HepG2 (cell line): ENCODE measurements around the gene ZNF747. TPM values are rescaled to one million over a fixed set of nuclear protein-coding genes. Genes with fewer than 3 reads are reported as not detected.
"Not testable (repeated sequence)": the region's sequence is repeated elsewhere in the genome, so short reads cannot be mapped to it uniquely, and the experiment has no call there.

ENCODE experiments used
- ATAC-seq: fragments of 200-7000 bp; cut with Tn5 transposase; 3 replicates; pipeline ENCODE4 v1.9.1; 2020; ENCODE audit warnings: mild to moderate bottlenecking, moderate library complexity
- BruUV-seq: library from RNA; stranded (reverse); fragments of 400-500 nt; replicated peaks from 2 replicates; lab custom pipeline; 2021; lab: Mats Ljungman, UMichigan
- CTCF ChIA-PET: fragments of 300-600 bp; formaldehyde crosslinking; extraction: SDS; loops from one replicate; lab custom pipeline; 2021; ENCODE audit warnings: low total read pairs, inconsistent platforms, low intra/inter-chr PET ratio; lab: Yijun Ruan, JAX
- POLR2A ChIA-PET: fragments of 350-600 bp; sonication (Branson Sonifier 250); formaldehyde crosslinking; loops from one replicate; lab custom pipeline; 2020; ENCODE audit warnings: antibody characterized with exemption, inconsistent platforms; lab: Yijun Ruan, JAX
- DNase-seq: peaks from one replicate; pipeline ENCODE4 v3.0.0-alpha.2; 2015; ENCODE audit warnings: low spot score
- FAIRE-seq: peaks from 3 replicates; lab custom pipeline; 2011; peaks lifted over from hg19 to GRCh38; lab: Jason Lieb, UNC
- H2AFZ ChIP-seq: one replicate; pipeline ENCODE4 v1.6.1; 2011; ENCODE audit warnings: low read length, inconsistent platforms
- H3K27ac ChIP-seq: fragments of 300-600 bp; 3 replicates; pipeline ENCODE4 v1.8.0; 2011; ENCODE audit warnings: mixed run types, mild to moderate bottlenecking, mixed read lengths, low read length, inconsistent platforms; ENCODE audit not compliant: insufficient read depth; ENCODE audit errors: extremely low read length
- H3K27me3 ChIP-seq, 2 experiments: fragments of 200-600 bp in 1 of 2; 2 replicates in 1 of 2; 3 replicates in 1 of 2; pipeline versions ENCODE4 v1.6.0 to v1.8.0; 2011; ENCODE audit warnings: low read length in 2 of 2, mild to moderate bottlenecking in 2 of 2, moderate library complexity in 2 of 2, inconsistent platforms in 1 of 2; ENCODE audit not compliant: insufficient read depth in 2 of 2, control insufficient read depth in 1 of 2
- H3K36me3 ChIP-seq, 2 experiments: fragments of 200-600 bp in 1 of 2; replicated peaks in 1 of 2; 2 replicates in 1 of 2; 3 replicates in 1 of 2; pipeline versions ENCODE4 v1.5.1 to v1.8.0; 2011; ENCODE audit warnings: low read length in 2 of 2, inconsistent platforms in 1 of 2; ENCODE audit not compliant: insufficient read depth in 2 of 2, control insufficient read depth in 1 of 2
- H3K4me1 ChIP-seq: 2 replicates; pipeline ENCODE4 v1.5.1; 2012; ENCODE audit warnings: low read length, inconsistent platforms; ENCODE audit not compliant: insufficient read depth
- H3K4me2 ChIP-seq: 2 replicates; pipeline ENCODE4 v1.6.0; 2011; ENCODE audit warnings: low read depth, low read length, inconsistent platforms
- H3K4me3 ChIP-seq, 3 experiments: fragments of 200-600 bp in 1 of 3; sonication (generic), shearing (Covaris generic) in 1 of 3; replicated peaks in 1 of 3; 2 replicates each; pipeline ENCODE4 v1.5.1; 2011 to 2016; ENCODE audit warnings: low read length in 3 of 3, inconsistent platforms in 2 of 3, low read depth in 2 of 3, mild to moderate bottlenecking in 2 of 3, control low read depth in 1 of 3, mixed read lengths in 1 of 3; ENCODE audit not compliant: insufficient read depth in 1 of 3
- H3K79me2 ChIP-seq: one replicate; pipeline ENCODE4 v1.6.1; 2011; ENCODE audit warnings: low read length, inconsistent platforms; ENCODE audit not compliant: insufficient read depth
- H3K9ac ChIP-seq: 2 replicates; pipeline ENCODE4 v1.6.0; 2011; ENCODE audit warnings: mild to moderate bottlenecking, low read depth, low read length, inconsistent platforms; ENCODE audit not compliant: insufficient read depth
- H3K9me3 ChIP-seq: 2 replicates; pipeline ENCODE4 v1.5.1; 2012; ENCODE audit warnings: mild to moderate bottlenecking, low read length
- H4K20me1 ChIP-seq: 2 replicates; pipeline ENCODE4 v1.6.0; 2011; ENCODE audit warnings: inconsistent platforms, mild to moderate bottlenecking, low read length, moderate library complexity; ENCODE audit not compliant: insufficient read depth
- HDAC1 ChIP-seq: sonication (generic); formaldehyde crosslinking; IDR thresholded peaks from 2 replicates; pipeline ENCODE4 v1.5.1; 2020; ENCODE audit warnings: mild to moderate bottlenecking, missing genetic modification reagents
- KDM3A ChIP-seq: IDR thresholded peaks from 2 replicates; pipeline ENCODE4 v1.6.1; 2018; ENCODE audit warnings: low read depth, missing compliant biosample characterization
- KDM5B ChIP-seq: sonication (generic); formaldehyde crosslinking; IDR thresholded peaks from 2 replicates; pipeline ENCODE4 v1.4.0; 2020; ENCODE audit warnings: missing genetic modification reagents, mild to moderate bottlenecking, borderline replicate concordance
- POLR2AphosphoS5 ChIP-seq: IDR thresholded peaks from 2 replicates; pipeline ENCODE4 v1.6.1; 2012; ENCODE audit warnings: low read depth, low read length
- POLR2G ChIP-seq: fragments of 200-400 bp; formaldehyde crosslinking; IDR thresholded peaks from 2 replicates; pipeline ENCODE4 v1.6.1; 2018; ENCODE audit warnings: mild to moderate bottlenecking, low read depth, low read length, moderate library complexity
- SMAD1 ChIP-seq: sonication (generic); formaldehyde crosslinking; IDR thresholded peaks from 2 replicates; pipeline ENCODE4 v1.4.0; 2020; ENCODE audit warnings: missing genetic modification reagents, low read depth, mild to moderate bottlenecking, borderline replicate concordance
- TBX3 ChIP-seq: fragments of 450-650 bp; IDR thresholded peaks from 2 replicates; pipeline ENCODE4 v1.6.1; 2017; ENCODE audit warnings: antibody characterized with exemption, mild to moderate bottlenecking, inconsistent platforms, borderline replicate concordance
- TGIF2 ChIP-seq: IDR thresholded peaks from 2 replicates; pipeline ENCODE4 v1.6.1; 2016; ENCODE audit warnings: control low read depth, missing compliant biosample characterization
- TMF1 ChIP-seq: sonication (generic); formaldehyde crosslinking; IDR thresholded peaks from 2 replicates; pipeline ENCODE4 v1.8.1; 2022; ENCODE audit warnings: low read depth, missing genetic modification reagents
- ZC3H13 ChIP-seq: sonication (generic); formaldehyde crosslinking; IDR thresholded peaks from 2 replicates; pipeline ENCODE4 v1.8.1; 2023; ENCODE audit warnings: mild to moderate bottlenecking, missing genetic modification reagents, moderate library complexity
- ZMYM3 ChIP-seq: sonication (generic); formaldehyde crosslinking; IDR thresholded peaks from 2 replicates; pipeline ENCODE4 v1.5.1; 2020; ENCODE audit warnings: mild to moderate bottlenecking, missing genetic modification reagents
- ZNF121 ChIP-seq: sonication (generic); formaldehyde crosslinking; IDR thresholded peaks from 2 replicates; pipeline ENCODE4 v1.5.0; 2020; ENCODE audit warnings: mild to moderate bottlenecking, missing genetic modification reagents
- WGBS: methylation state at CpG from one replicate; pipeline ENCODE4 v1.1.6; 2017; ENCODE audit warnings: low lambda C conversion rate; 5-methylcytosine and 5-hydroxymethylcytosine counted together
- in situ Hi-C: cut with HindIII; loops from 2 replicates; pipeline ENCODE4 v1.10.0; 2017; ENCODE audit warnings: low pct_unique_long_range_greater_than_20kb; ENCODE audit not compliant: extremely low pct_ligation_motif_present
- intact Hi-C: fragments of 100-400 bp; cut with micrococcal nuclease; formaldehyde crosslinking; loops from one replicate; pipeline ENCODE4 v1.10.0; 2022; ENCODE audit not compliant: unreplicated experiment
- polyA plus RNA-seq, 8 experiments: library from polyadenylated mRNA; depleted of rRNA in 3 of 8; stranded (reverse) in 7 of 8; unstranded in 1 of 8; fragments of >200 nt; fragmentation: Illumina TruSeq in 4 of 8; extraction: Trizol in 4 of 8; gene quantifications; 2 replicates each; pipeline versions ENCODE4 v1.2.1 to v1.2.3, GENCODE V29; 2011 to 2016; ENCODE audit warnings: low read depth in 4 of 8, missing spikeins in 1 of 8, mixed read lengths in 1 of 8; ENCODE audit not compliant: insufficient read depth in 1 of 8
- total RNA-seq, 5 experiments: library from RNA; depleted of rRNA; stranded (reverse); fragments of >200 nt; fragmentation: Illumina TruSeq; extraction: Trizol; gene quantifications; 2 replicates each; pipeline ENCODE4 v1.2.3, GENCODE V29; 2016; ENCODE audit warnings: low read depth in 1 of 5
- TF ChIP-seq, protein P1 (sequence below): sonication (generic); formaldehyde crosslinking; IDR thresholded peaks from 2 replicates; pipeline ENCODE4 v1.8.0; 2022; ENCODE audit warnings: mild to moderate bottlenecking, missing genetic modification reagents, moderate library complexity
- TF ChIP-seq, protein P2 (sequence below): sonication (generic); formaldehyde crosslinking; IDR thresholded peaks from 2 replicates; pipeline ENCODE4 v1.5.0; 2020; ENCODE audit warnings: mild to moderate bottlenecking, missing genetic modification reagents

The ZNF747 gene
- total and polyA plus RNA-seq, 2 of the 13 experiments (the other 11 are each of a cell fraction or from before 2014, with no cell fraction given): 7.2 to 10.2 TPM

DNA sequence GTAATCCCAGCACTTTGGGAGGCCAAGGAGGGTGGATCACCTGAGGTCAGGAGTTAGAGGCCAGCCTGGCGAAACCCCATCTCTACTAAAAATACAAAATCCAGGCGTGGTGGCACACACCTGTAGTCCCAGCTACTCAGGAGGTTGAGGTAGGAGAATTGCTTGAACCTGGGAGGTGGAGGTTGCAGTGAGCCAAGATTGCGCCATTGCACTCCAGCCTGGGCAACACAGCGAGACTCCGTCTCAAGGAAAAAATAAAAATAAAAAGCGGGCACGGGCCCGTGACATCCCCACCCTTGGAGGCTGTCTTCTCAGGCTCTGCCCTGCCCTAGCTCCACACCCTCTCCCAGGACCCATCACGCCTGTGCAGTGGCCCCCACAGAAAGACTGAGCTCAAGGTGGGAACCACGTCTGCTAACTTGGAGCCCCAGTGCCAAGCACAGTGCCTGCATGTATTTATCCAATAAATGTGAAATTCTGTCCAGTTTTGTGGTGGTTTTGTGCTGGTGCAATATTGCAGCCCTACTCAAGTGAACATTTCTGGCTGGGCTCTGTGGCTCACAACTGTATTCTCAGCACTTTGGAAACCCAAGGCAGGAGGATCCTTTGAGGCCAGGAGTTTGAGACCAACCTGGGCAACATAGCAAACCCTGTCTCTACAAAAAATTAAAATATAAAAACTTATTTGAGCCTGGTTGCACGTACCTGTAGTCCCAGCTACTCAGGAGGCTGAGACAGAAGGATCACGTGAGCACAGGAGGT, 11.8 kb downstream of the ZNF747 start:
- H3K9me3 ChIP-seq, H3K27me3 ChIP-seq, ATAC-seq, H3K36me3 ChIP-seq, FAIRE-seq, H2AFZ ChIP-seq, H3K9ac ChIP-seq, H4K20me1 ChIP-seq, CTCF ChIA-PET, BruUV-seq, H3K79me2 ChIP-seq, DNase-seq, H3K27ac ChIP-seq, in situ Hi-C loops: not testable (repeated sequence)
- POLR2A ChIA-PET: interaction anchor here (0.9 to 1.8 kb wide), 7 partner anchors 12 to 93 kb away, joined by 3 to 11 read pairs (median 7); partner anchors contain the start of genes DCTPP1, ZNF689, ZNF747 and ZNF764
- 87% methylated on average over 12 of the region's 12 CpGs for WGBS
- H3K4me1 ChIP-seq: peaks cover 60% of the 10 kb centered on the region
- H3K4me3 ChIP-seq: peak overlapping the region in 1 of 3 experiments; percentile 61; a peak in 2 of 6 replicates
- peak overlapping the region; percentile 86 for H3K4me2 ChIP-seq
- intact Hi-C loops: loop anchor here (10.0 kb wide), 1 partner anchor 132 kb away; the partner anchor contains the start of genes FBRS and PRR14
- TF ChIP-seq KDM5B (CRISPR knock-in tag) (0 out of 2 replicates have a peak, but pooled peaks have one; percentile 26), ZC3H13 (CRISPR knock-in tag) (peak; percentile 5; the same call in 1 of the 2 replicates), ZNF121 (CRISPR knock-in tag) (peak; percentile 96), ZMYM3 (CRISPR knock-in tag) (peak; percentile 54), TMF1 (peak; percentile 9; the same call in 1 of the 2 replicates), POLR2AphosphoS5 (peak; percentile 37; the same call in 1 of the 2 replicates), SMAD1 (0 out of 2 replicates have a peak, but pooled peaks have one; percentile 32), POLR2G (peak; percentile 53; the same call in 1 of the 2 replicates), KDM3A (0 out of 2 replicates have a peak, but pooled peaks have one; percentile 15), TBX3 (0 out of 2 replicates have a peak, but pooled peaks have one; percentile 3), HDAC1 (CRISPR knock-in tag) (0 out of 2 replicates have a peak, but pooled peaks have one; percentile 4), TGIF2 (0 out of 2 replicates have a peak, but pooled peaks have one; percentile 12)
- TF ChIP-seq, protein P1, sequence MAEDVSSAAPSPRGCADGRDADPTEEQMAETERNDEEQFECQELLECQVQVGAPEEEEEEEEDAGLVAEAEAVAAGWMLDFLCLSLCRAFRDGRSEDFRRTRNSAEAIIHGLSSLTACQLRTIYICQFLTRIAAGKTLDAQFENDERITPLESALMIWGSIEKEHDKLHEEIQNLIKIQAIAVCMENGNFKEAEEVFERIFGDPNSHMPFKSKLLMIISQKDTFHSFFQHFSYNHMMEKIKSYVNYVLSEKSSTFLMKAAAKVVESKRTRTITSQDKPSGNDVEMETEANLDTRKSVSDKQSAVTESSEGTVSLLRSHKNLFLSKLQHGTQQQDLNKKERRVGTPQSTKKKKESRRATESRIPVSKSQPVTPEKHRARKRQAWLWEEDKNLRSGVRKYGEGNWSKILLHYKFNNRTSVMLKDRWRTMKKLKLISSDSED (CRISPR knock-in tag): 0 out of 2 replicates have a peak, but pooled peaks have one; percentile 30
- TF ChIP-seq, protein P2, sequence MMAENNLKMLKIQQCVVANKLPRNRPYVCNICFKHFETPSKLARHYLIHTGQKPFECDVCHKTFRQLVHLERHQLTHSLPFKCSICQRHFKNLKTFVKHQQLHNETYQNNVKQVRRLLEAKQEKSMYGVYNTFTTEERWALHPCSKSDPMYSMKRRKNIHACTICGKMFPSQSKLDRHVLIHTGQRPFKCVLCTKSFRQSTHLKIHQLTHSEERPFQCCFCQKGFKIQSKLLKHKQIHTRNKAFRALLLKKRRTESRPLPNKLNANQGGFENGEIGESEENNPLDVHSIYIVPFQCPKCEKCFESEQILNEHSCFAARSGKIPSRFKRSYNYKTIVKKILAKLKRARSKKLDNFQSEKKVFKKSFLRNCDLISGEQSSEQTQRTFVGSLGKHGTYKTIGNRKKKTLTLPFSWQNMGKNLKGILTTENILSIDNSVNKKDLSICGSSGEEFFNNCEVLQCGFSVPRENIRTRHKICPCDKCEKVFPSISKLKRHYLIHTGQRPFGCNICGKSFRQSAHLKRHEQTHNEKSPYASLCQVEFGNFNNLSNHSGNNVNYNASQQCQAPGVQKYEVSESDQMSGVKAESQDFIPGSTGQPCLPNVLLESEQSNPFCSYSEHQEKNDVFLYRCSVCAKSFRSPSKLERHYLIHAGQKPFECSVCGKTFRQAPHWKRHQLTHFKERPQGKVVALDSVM (CRISPR knock-in tag): peak; percentile 68
